ENCODE measurements around the gene LMBRD2. TPM values are rescaled to one million over a fixed set of nuclear protein-coding genes. Genes with fewer than 3 reads are reported as not detected.

Gene LMBRD2
- total and polyA plus RNA-seq, 10 of the 15 experiments (the other 5 are each of a cell fraction or from before 2014, with no cell fraction given), result 0.90 to 9.8 (median 6.5) TPM

- Histone ChIP-seq H3K9ac (ENCODE audit: control insufficient read depth, insufficient read depth, low read length) (no peak overlapping the region), H3K4me2 (ENCODE audit: control insufficient read depth, insufficient read depth) (no peak overlapping the region), H3K9me3 (replicated peaks; ENCODE audit: control insufficient read depth, insufficient read depth, low read length) (no peaks in the 10 kb centered on the region), H3K79me2 (ENCODE audit: control insufficient read depth, insufficient read depth, low read length) (no peaks in the 10 kb centered on the region), H3K4me3 (no peak overlapping the region), H3K27ac (ENCODE audit: control insufficient read depth, insufficient read depth) (no peak overlapping the region), H2AFZ (ENCODE audit: control insufficient read depth, low read depth, low read length) (no peak overlapping the region), H3K27me3 (replicated peaks in 1 of 2; ENCODE audit: control insufficient read depth in 2 of 2, insufficient read depth in 2 of 2, low read length in 1 of 2) (no peaks in the 10 kb centered on the region), H4K20me1 (ENCODE audit: control insufficient read depth, insufficient read depth) (no peaks in the 10 kb centered on the region), H3K4me1 (ENCODE audit: control insufficient read depth, insufficient read depth, low read length) (no peaks in the 10 kb centered on the region), H3K36me3 (ENCODE audit: control insufficient read depth in 2 of 2, insufficient read depth in 2 of 2, low read length in 1 of 2) (peaks cover 0 to 2% of the 10 kb centered on the region in 2 experiments; a peak in 3 of 4 replicates)
- in situ Hi-C loops (cut with MboI) (no loop called here), intact Hi-C loops (cut with micrococcal nuclease; ENCODE audit: unreplicated experiment) (no loop called here)
- ChIA-PET CTCF (interaction anchor here (0.7 to 1.2 kb wide), 3 partner anchors 15 to 33 kb away, joined by 3 to 5 read pairs (median 4); no protein-coding TSS in a partner anchor), RAD21 (ENCODE audit: unreplicated experiment) (no interaction called here), POLR2A (no interaction called here), SMC1A (ENCODE audit: uncharacterized antibody, unreplicated experiment) (no interaction called here)
- DNase-seq (ENCODE audit: low read depth, low spot score), result no peak
- TF ChIP-seq ZSCAN29 (IDR thresholded peaks at IDR 0.05) (no peak), JUNB (IDR thresholded peaks at IDR 0.05) (no peak), RAD21 (IDR thresholded peaks at IDR 0.05; ENCODE audit: insufficient read depth, low read depth, low read length) (no peak), NFIC (IDR thresholded peaks at IDR 0.05; ENCODE audit: low read depth, low read length) (no peak), SUPT20H (IDR thresholded peaks at IDR 0.05; ENCODE audit: borderline replicate concordance, control insufficient read depth, low read depth, low read length) (no peak), NFYB (IDR thresholded peaks at IDR 0.05; ENCODE audit: insufficient read depth, low read depth, low read length) (no peak), CHD4 (IDR thresholded peaks at IDR 0.05) (no peak), RUNX3 (IDR thresholded peaks at IDR 0.05; ENCODE audit: low read length) (no peak), YY1 (IDR thresholded peaks at IDR 0.05; ENCODE audit: low read depth, low read length) (no peak), USF2 (IDR thresholded peaks at IDR 0.05; ENCODE audit: borderline replicate concordance, low read depth, low read length) (no peak), FOS (IDR thresholded peaks at IDR 0.05; ENCODE audit: borderline replicate concordance, extremely low read depth, insufficient read length) (no peak), RAD51 (IDR thresholded peaks at IDR 0.05) (no peak), ZZZ3 (IDR thresholded peaks at IDR 0.05; ENCODE audit: control insufficient read depth, insufficient read length, low read depth) (no peak), TCF12 (IDR thresholded peaks at IDR 0.05; ENCODE audit: low read depth, low read length) (no peak), FOXK2 (IDR thresholded peaks at IDR 0.05) (no peak), NFYA (IDR thresholded peaks at IDR 0.05; ENCODE audit: borderline replicate concordance, low read depth, low read length) (no peak), BCL11A (IDR thresholded peaks at IDR 0.05; ENCODE audit: low read depth, low read length) (no peak), ZBTB11 (CRISPR knock-in tag; IDR thresholded peaks at IDR 0.05) (no peak)
- ATAC-seq, result no peak
- WGBS (ENCODE audit: insufficient coverage, insufficient replicate concordance, low lambda C conversion rate, missing lambda C conversion rate), result 100% methylated on average over 1 of the region's 1 CpG
- no peak for FAIRE-seq
- BruUV-seq (replicated peaks), result no TSS peak
Observed at GRCh38 chr5:36111238-36111637, 40.4 kb downstream of the LMBRD2 start.
